GM23338 (cell line): ENCODE data around the gene LPP. TPM values are rescaled to one million over a fixed set of nuclear protein-coding genes. Genes with fewer than 3 reads are reported as not detected.

Source experiments
- EZH2 ChIP-seq: fragments of 200-600 bp; sonication (generic); IDR thresholded peaks from one replicate; pipeline ENCODE4 v1.8.0; 2017; ENCODE audit warnings: antibody characterized with exemption, mild to moderate bottlenecking, low read depth; ENCODE audit not compliant: unreplicated experiment
- ZNF331 ChIP-seq: fragments of 250-450 bp; sonication (Bioruptor Pico); IDR thresholded peaks from 2 replicates; pipeline ENCODE4 v1.5.0; 2020; ENCODE audit warnings: low read depth, mild to moderate bottlenecking, moderate library complexity
- microRNA counts: library from miRNA; unstranded; fragments of <30 nt; microRNA quantifications from one replicate; lab custom pipeline; 2017
- microRNA-seq: library from miRNA; unstranded; fragments of <30 nt; microRNA quantifications from one replicate; pipeline ENCODE4, GENCODE V29; 2017
- polyA plus RNA-seq: library from polyadenylated mRNA; unstranded; fragments of >200 nt; fragmentation: Nextera tagmentation; extraction: Ambion mirVana; gene quantifications from 2 replicates; pipeline ENCODE4 v1.2.1, GENCODE V29; 2016
- small RNA-seq: library from RNA; depleted of rRNA; stranded (forward); fragments of <200 nt; gene quantifications from one replicate; pipeline ENCODE3, GENCODE V24; 2014; ENCODE audit warnings: low replicate concordance
- total RNA-seq: library from RNA; depleted of rRNA; stranded (reverse); fragments of >200 nt; shearing (Covaris generic); gene quantifications from 2 replicates; pipeline ENCODE4 v1.2.3, GENCODE V29; 2014
- TF ChIP-seq, protein P1 (sequence below): fragments of 250-450 bp; sonication (Bioruptor Pico); IDR thresholded peaks from 2 replicates; pipeline ENCODE4 v1.5.0; 2020; ENCODE audit warnings: mild to moderate bottlenecking, moderate library complexity

LPP gene
- total and polyA plus RNA-seq, 2 experiments from 2014 or later = 23.0 to 35.2 TPM

DNA sequence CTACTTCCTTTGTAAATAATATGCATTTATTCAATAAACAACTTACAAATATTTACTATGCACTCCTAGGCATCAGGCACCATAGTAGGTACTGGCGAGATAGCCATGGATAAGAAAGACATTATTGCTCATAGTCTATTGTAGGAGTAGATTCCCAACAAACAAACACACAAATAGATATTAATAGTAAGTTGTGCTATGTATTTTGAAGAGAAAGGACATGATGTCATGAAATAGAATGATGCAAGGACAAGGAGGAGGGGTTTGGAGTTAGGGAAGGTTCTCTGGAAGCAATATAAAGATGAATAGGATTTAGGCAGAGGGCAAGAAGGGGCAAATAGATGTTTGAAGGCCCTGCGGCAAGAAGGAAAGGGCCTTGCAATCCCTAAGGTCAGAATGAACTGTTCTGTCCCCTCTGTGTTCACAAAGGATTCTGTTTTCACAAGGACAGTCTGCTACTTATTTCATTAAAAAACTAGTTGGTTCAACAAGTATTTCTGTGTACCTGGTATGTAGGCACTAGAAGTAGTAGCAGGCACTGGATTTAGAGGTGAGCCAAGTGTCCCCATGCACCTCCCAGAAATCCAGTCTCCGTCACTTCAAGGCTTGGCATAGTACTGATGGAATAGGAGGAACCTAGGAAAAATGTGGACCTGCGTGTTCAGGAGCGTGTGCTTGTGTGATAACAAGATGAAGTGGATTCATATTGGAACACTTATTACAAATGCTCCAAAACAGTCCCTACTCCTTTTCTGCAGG, 786.0 kb downstream of the LPP start (continued):
- TF ChIP-seq, protein P1, sequence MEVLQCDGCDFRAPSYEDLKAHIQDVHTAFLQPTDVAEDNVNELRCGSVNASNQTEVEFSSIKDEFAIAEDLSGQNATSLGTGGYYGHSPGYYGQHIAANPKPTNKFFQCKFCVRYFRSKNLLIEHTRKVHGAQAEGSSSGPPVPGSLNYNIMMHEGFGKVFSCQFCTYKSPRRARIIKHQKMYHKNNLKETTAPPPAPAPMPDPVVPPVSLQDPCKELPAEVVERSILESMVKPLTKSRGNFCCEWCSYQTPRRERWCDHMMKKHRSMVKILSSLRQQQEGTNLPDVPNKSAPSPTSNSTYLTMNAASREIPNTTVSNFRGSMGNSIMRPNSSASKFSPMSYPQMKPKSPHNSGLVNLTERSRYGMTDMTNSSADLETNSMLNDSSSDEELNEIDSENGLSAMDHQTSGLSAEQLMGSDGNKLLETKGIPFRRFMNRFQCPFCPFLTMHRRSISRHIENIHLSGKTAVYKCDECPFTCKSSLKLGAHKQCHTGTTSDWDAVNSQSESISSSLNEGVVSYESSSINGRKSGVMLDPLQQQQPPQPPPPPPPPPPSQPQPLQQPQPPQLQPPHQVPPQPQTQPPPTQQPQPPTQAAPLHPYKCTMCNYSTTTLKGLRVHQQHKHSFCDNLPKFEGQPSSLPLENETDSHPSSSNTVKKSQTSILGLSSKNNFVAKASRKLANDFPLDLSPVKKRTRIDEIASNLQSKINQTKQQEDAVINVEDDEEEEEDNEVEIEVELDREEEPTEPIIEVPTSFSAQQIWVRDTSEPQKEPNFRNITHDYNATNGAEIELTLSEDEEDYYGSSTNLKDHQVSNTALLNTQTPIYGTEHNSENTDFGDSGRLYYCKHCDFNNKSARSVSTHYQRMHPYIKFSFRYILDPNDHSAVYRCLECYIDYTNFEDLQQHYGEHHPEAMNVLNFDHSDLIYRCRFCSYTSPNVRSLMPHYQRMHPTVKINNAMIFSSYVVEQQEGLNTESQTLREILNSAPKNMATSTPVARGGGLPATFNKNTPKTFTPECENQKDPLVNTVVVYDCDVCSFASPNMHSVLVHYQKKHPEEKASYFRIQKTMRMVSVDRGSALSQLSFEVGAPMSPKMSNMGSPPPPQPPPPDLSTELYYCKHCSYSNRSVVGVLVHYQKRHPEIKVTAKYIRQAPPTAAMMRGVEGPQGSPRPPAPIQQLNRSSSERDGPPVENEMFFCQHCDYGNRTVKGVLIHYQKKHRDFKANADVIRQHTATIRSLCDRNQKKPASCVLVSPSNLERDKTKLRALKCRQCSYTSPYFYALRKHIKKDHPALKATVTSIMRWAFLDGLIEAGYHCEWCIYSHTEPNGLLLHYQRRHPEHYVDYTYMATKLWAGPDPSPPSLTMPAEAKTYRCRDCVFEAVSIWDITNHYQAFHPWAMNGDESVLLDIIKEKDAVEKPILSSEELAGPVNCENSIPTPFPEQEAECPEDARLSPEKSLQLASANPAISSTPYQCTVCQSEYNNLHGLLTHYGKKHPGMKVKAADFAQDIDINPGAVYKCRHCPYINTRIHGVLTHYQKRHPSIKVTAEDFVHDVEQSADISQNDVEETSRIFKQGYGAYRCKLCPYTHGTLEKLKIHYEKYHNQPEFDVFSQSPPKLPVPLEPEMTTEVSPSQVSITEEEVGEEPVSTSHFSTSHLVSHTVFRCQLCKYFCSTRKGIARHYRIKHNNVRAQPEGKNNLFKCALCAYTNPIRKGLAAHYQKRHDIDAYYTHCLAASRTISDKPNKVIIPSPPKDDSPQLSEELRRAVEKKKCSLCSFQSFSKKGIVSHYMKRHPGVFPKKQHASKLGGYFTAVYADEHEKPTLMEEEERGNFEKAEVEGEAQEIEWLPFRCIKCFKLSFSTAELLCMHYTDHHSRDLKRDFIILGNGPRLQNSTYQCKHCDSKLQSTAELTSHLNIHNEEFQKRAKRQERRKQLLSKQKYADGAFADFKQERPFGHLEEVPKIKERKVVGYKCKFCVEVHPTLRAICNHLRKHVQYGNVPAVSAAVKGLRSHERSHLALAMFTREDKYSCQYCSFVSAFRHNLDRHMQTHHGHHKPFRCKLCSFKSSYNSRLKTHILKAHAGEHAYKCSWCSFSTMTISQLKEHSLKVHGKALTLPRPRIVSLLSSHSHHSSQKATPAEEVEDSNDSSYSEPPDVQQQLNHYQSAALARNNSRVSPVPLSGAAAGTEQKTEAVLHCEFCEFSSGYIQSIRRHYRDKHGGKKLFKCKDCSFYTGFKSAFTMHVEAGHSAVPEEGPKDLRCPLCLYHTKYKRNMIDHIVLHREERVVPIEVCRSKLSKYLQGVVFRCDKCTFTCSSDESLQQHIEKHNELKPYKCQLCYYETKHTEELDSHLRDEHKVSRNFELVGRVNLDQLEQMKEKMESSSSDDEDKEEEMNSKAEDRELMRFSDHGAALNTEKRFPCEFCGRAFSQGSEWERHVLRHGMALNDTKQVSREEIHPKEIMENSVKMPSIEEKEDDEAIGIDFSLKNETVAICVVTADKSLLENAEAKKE (CRISPR knock-in tag) = no peak
- TF ChIP-seq EZH2 = no peak
- no peak for TF ChIP-seq ZNF331 (CRISPR knock-in tag)

MicroRNAs encoded within 50 kb of the gene (microRNA counts, 767-probe panel; counts per million panel counts)
- not detected for microRNA hsa-miR-28-3p (lab: Ali Mortazavi, UCI)
- not detected for microRNA hsa-miR-28-5p (lab: Ali Mortazavi, UCI)

Small RNAs within 50 kb of the gene (microRNA-seq; reads per million reads assigned to microRNA genes)
- 522 reads per million, percentile 85 among the genes with 10 or more reads in this experiment for gene MIR28

Small RNAs within 50 kb of the gene (small RNA-seq; reads per million reads assigned to genes)
- 196 reads per million, percentile 99 among the genes with 10 or more reads in this experiment for gene MIR28
